ENCODE measurements around the gene HDAC4.

Gene HDAC4

GRCh38 chr2:239295377-239296019, 105.3 kb downstream of the HDAC4 start:
- H3K4me3 ChIP-seq (ENCODE audit: low read depth, low read length) = no peak overlapping the region
- no peak for DNase-seq
- in situ Hi-C loops (cut with HindIII; ENCODE audit: low pct_ligation_motif_present, low sequenced_read_pairs) = no loop called here
- H3K27me3 ChIP-seq (replicated peaks) = no peaks in the 10 kb centered on the region
- TF ChIP-seq CTCF (IDR thresholded peaks at IDR 0.05; ENCODE audit: low read depth, low read length, missing control alignments) = no peak
- H3K27ac ChIP-seq = no peak overlapping the region
- H3K36me3 ChIP-seq (replicated peaks) = no peaks in the 10 kb centered on the region

GRCh38 chr2:239294571-239295054, 106.2 kb downstream of the HDAC4 start:
- no peaks in the 10 kb centered on the region for H3K36me3 ChIP-seq (replicated peaks)
- H3K27me3 ChIP-seq (replicated peaks) = no peaks in the 10 kb centered on the region
- no peak overlapping the region for H3K4me3 ChIP-seq (ENCODE audit: low read depth, low read length)
- in situ Hi-C loops (cut with HindIII; ENCODE audit: low pct_ligation_motif_present, low sequenced_read_pairs) = no loop called here
- TF ChIP-seq CTCF (IDR thresholded peaks at IDR 0.05; ENCODE audit: low read depth, low read length, missing control alignments) = no peak
- no peak overlapping the region for H3K27ac ChIP-seq
- DNase-seq = no peak

- no peaks in the 10 kb centered on the region for H3K36me3 ChIP-seq (replicated peaks)
- H3K4me3 ChIP-seq (ENCODE audit: low read depth, low read length) = no peak overlapping the region
- TF ChIP-seq CTCF (IDR thresholded peaks at IDR 0.05; ENCODE audit: low read depth, low read length, missing control alignments) = peak; percentile 10
- no peak for DNase-seq
- in situ Hi-C loops (cut with HindIII; ENCODE audit: low pct_ligation_motif_present, low sequenced_read_pairs) = no loop called here
- H3K27me3 ChIP-seq (replicated peaks) = no peaks in the 10 kb centered on the region
- no peak overlapping the region for H3K27ac ChIP-seq
These were observed 106.9 kb downstream of the HDAC4 start for GRCh38 chr2:239293775-239294430.

GRCh38 chr2:239292959-239293774, 107.7 kb downstream of the HDAC4 start:
- Histone ChIP-seq H3K4me3 (ENCODE audit: low read depth, low read length) (no peak overlapping the region), H3K27me3 (replicated peaks) (no peaks in the 10 kb centered on the region), H3K27ac (no peak overlapping the region), H3K36me3 (replicated peaks) (no peaks in the 10 kb centered on the region)
- no peak for DNase-seq
- in situ Hi-C loops (cut with HindIII; ENCODE audit: low pct_ligation_motif_present, low sequenced_read_pairs) = no loop called here
- no peak for TF ChIP-seq CTCF (IDR thresholded peaks at IDR 0.05; ENCODE audit: low read depth, low read length, missing control alignments)

GRCh38 chr2:239292531-239292930, 108.3 kb downstream of the HDAC4 start:
- no peak overlapping the region for H3K4me3 ChIP-seq (ENCODE audit: low read depth, low read length)
- H3K27ac ChIP-seq = no peak overlapping the region
- no peaks in the 10 kb centered on the region for H3K27me3 ChIP-seq (replicated peaks)
- in situ Hi-C loops (cut with HindIII; ENCODE audit: low pct_ligation_motif_present, low sequenced_read_pairs) = no loop called here
- TF ChIP-seq CTCF (IDR thresholded peaks at IDR 0.05; ENCODE audit: low read depth, low read length, missing control alignments) = no peak
- DNase-seq = no peak
- no peaks in the 10 kb centered on the region for H3K36me3 ChIP-seq (replicated peaks)
